Endothelial cell of umbilical vein (primary cell): Measurements from ENCODE around the gene APLP2. TPM values are rescaled to one million over a fixed set of nuclear protein-coding genes. Genes with fewer than 3 reads are reported as not detected.
A peak's percentile ranks its signal among the peaks of the same experiment; 100 is the strongest.

Source experiments
- BruUV-seq: library from RNA; stranded (reverse); fragments of 400-500 nt; replicated peaks from 2 replicates; lab custom pipeline; 2021; lab: Mats Ljungman, UMichigan
- CTCF ChIA-PET: fragments of 300-600, 350-600 bp; sonication (Branson Sonifier 250); formaldehyde crosslinking; loops from one replicate; lab custom pipeline; 2021; ENCODE audit warnings: antibody characterized with exemption, inconsistent platforms; lab: Charles Lee
- POLR2A ChIA-PET: fragments of 300-600, 350-600 bp; sonication (Branson Sonifier 250); formaldehyde crosslinking; loops from one replicate; lab custom pipeline; 2021; ENCODE audit warnings: antibody characterized with exemption, inconsistent platforms; lab: Charles Lee
- DNase-seq: peaks from one replicate; pipeline ENCODE4 v3.0.0-alpha.2; 2011; ENCODE audit warnings: low read depth, low spot score
- FAIRE-seq: peaks from 2 replicates; lab custom pipeline; 2011; peaks lifted over from hg19 to GRCh38; lab: Jason Lieb, UNC
- H2AFZ ChIP-seq: 2 replicates; pipeline ENCODE4 v1.6.0; 2012; ENCODE audit warnings: low read depth, low read length, control low read depth, inconsistent platforms
- H3K27ac ChIP-seq: 2 replicates; pipeline ENCODE4 v1.5.1; 2011; ENCODE audit warnings: low read depth, mild to moderate bottlenecking, control low read depth, low read length, moderate library complexity; ENCODE audit not compliant: insufficient read depth
- H3K27me3 ChIP-seq, 2 experiments: 2 replicates each; pipeline versions ENCODE4 v1.6.0 to v1.6.1; 2011; ENCODE audit warnings: low read length in 2 of 2, mixed read lengths in 1 of 2; ENCODE audit not compliant: control insufficient read depth in 2 of 2, insufficient read depth in 2 of 2
- H3K36me3 ChIP-seq, 2 experiments: 2 replicates in 1 of 2; 3 replicates in 1 of 2; pipeline ENCODE4 v1.5.1; 2011; ENCODE audit warnings: low read length in 2 of 2, mild to moderate bottlenecking in 1 of 2, moderate library complexity in 1 of 2; ENCODE audit not compliant: control insufficient read depth in 2 of 2, insufficient read depth in 2 of 2; ENCODE audit errors: extremely low read depth in 1 of 2
- H3K4me1 ChIP-seq: 3 replicates; pipeline ENCODE4 v1.5.1; 2011; ENCODE audit warnings: mild to moderate bottlenecking, low read length; ENCODE audit not compliant: control insufficient read depth, insufficient read depth; ENCODE audit errors: extremely low read depth
- H3K4me2 ChIP-seq: 2 replicates; pipeline ENCODE4 v1.6.1; 2011; ENCODE audit warnings: low read length, control low read depth, mixed read lengths; ENCODE audit not compliant: insufficient read depth
- H3K4me3 ChIP-seq, 3 experiments: fragments of 200-600 bp in 1 of 3; sonication (generic), shearing (Covaris generic) in 1 of 3; replicated peaks in 1 of 3; 2 replicates each; pipeline ENCODE4 v1.5.1; 2011 to 2016; ENCODE audit warnings: control low read depth in 3 of 3, low read length in 3 of 3, mild to moderate bottlenecking in 2 of 3, inconsistent platforms in 1 of 3, low read depth in 1 of 3, moderate library complexity in 1 of 3; ENCODE audit not compliant: insufficient read depth in 1 of 3
- H3K79me2 ChIP-seq: 2 replicates; pipeline ENCODE4 v1.6.0; 2012; ENCODE audit warnings: low read length, inconsistent platforms; ENCODE audit not compliant: control insufficient read depth, insufficient read depth
- H3K9ac ChIP-seq: replicated peaks from 2 replicates; pipeline ENCODE3; 2011; ENCODE audit warnings: low read length, control low read depth; ENCODE audit not compliant: insufficient read depth; ENCODE audit errors: extremely low read depth
- H3K9me1 ChIP-seq: replicated peaks from 3 replicates; pipeline ENCODE4 v1.6.0; 2011; ENCODE audit warnings: mild to moderate bottlenecking, low read length; ENCODE audit not compliant: control insufficient read depth, insufficient read depth; ENCODE audit errors: extremely low read depth
- H3K9me3 ChIP-seq: replicated peaks from 2 replicates; pipeline ENCODE4 v1.5.1; 2012; ENCODE audit warnings: low read length, inconsistent platforms; ENCODE audit not compliant: control insufficient read depth, insufficient read depth
- H4K20me1 ChIP-seq: replicated peaks from 2 replicates; pipeline ENCODE3; 2011; ENCODE audit warnings: mild to moderate bottlenecking, low read length; ENCODE audit not compliant: control insufficient read depth, insufficient read depth; ENCODE audit errors: extremely low read depth
- EZH2 ChIP-seq: IDR thresholded peaks from 2 replicates; pipeline ENCODE4 v1.6.1; 2012; ENCODE audit warnings: borderline replicate concordance, low read depth, mild to moderate bottlenecking, moderate library complexity, low read length, inconsistent platforms; ENCODE audit not compliant: severe bottlenecking
- FOS ChIP-seq: IDR thresholded peaks from 2 replicates; pipeline ENCODE4 v1.6.1; 2011; ENCODE audit warnings: mild to moderate bottlenecking, low read length, moderate library complexity, borderline replicate concordance; ENCODE audit not compliant: insufficient read depth
- GATA2 ChIP-seq: IDR thresholded peaks from 2 replicates; pipeline ENCODE4 v1.7.0; 2011; ENCODE audit warnings: low read depth, mild to moderate bottlenecking, moderate library complexity, mixed read lengths, low read length; ENCODE audit not compliant: insufficient read length, insufficient read depth
- JUN ChIP-seq: IDR thresholded peaks from 2 replicates; pipeline ENCODE4 v1.6.1; 2011; ENCODE audit warnings: borderline replicate concordance, low read depth; ENCODE audit not compliant: insufficient read length, insufficient read depth
- MAX ChIP-seq: IDR thresholded peaks from 2 replicates; pipeline ENCODE4 v1.6.1; 2011; ENCODE audit not compliant: insufficient read depth, insufficient read length
- MYC ChIP-seq: IDR thresholded peaks from one replicate; pipeline ENCODE4 v1.6.1; 2011; ENCODE audit warnings: mild to moderate bottlenecking, low read depth, low read length
- POLR2A ChIP-seq: IDR thresholded peaks from 2 replicates; pipeline ENCODE4 v1.6.1; 2012; ENCODE audit warnings: low read depth, mild to moderate bottlenecking, control low read depth, low read length
- POLR2AphosphoS5 ChIP-seq: IDR thresholded peaks from 2 replicates; pipeline ENCODE4 v1.6.1; 2012; ENCODE audit warnings: low read depth, mild to moderate bottlenecking, control low read depth, low read length, moderate library complexity; ENCODE audit not compliant: insufficient read depth
- dilution Hi-C: fragments of 300-500 bp; cut with MboI; formaldehyde crosslinking; loops from one replicate; pipeline ENCODE4 v1.15.0; 2019; ENCODE audit warnings: low sequenced_read_pairs; ENCODE audit not compliant: extremely low pct_ligation_motif_present
- intact Hi-C: fragments of 100-400 bp; cut with micrococcal nuclease; formaldehyde crosslinking; loops from one replicate; pipeline ENCODE4 v1.10.0; 2022
- polyA plus RNA-seq, 4 experiments: library from polyadenylated mRNA; depleted of rRNA in 3 of 4; stranded (reverse) in 3 of 4; unstranded in 1 of 4; fragments of >200 nt; gene quantifications; 2 replicates each; pipeline versions ENCODE4 v1.2.1 to v1.2.3, GENCODE V29; 2011 to 2012; ENCODE audit warnings: missing spikeins in 1 of 4
- total RNA-seq: library from RNA; stranded (reverse); gene quantifications from 2 replicates; pipeline ENCODE4 v1.2.3, GENCODE V29; 2021
- TF ChIP-seq, protein P1 (sequence below), 2 donors: IDR thresholded peaks; 1 replicate in 1 of 2; 2 replicates in 1 of 2; pipeline ENCODE4 v1.5.1; 2011; ENCODE audit warnings: low read length in 2 of 2, mild to moderate bottlenecking in 2 of 2, moderate library complexity in 2 of 2, control low read depth in 1 of 2, inconsistent platforms in 1 of 2, low read depth in 1 of 2; ENCODE audit not compliant: insufficient read depth in 1 of 2; ENCODE audit errors: extremely low read depth in 1 of 2

APLP2 gene
- total and polyA plus RNA-seq, 2 donors (not counting 3 experiments of a cell fraction or from before 2014, with no cell fraction given) = 493 to 543 TPM

DNA sequence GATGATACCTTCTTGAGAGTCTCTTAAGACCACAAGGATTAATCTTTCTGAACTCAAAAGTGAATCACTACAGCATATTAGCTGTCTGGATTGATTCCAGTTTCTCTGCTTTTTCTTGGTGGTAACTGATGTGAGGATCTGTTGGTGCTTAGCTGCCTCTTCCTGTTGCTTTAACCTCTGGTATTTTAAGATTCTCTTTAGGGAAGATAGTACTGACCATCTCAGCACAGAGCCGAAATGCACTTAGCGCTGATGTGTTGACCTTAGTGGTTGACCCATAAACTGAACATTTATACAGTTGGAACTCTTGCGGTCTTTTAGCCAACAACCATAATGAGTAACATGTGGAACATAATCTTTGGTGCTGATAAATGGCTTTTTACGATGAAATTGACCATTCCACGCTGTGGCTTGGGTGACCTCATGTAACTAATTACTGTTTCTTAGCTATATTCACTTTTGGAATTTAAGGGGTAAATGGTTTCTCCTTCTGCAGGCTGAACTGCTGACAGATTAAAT, 33.7 kb downstream of the APLP2 start:
- intact Hi-C loops (no loop called here), dilution Hi-C loops (no loop called here)
- Histone ChIP-seq H3K36me3 (no peaks in the 10 kb centered on the region), H2AFZ (no peak overlapping the region), H3K4me3 (no peak overlapping the region), H3K9ac (no peak overlapping the region), H3K27ac (peak overlapping the region; percentile 23), H3K9me1 (no peaks in the 10 kb centered on the region), H3K79me2 (peaks cover 87% of the 10 kb centered on the region), H3K27me3 (no peaks in the 10 kb centered on the region), H4K20me1 (peaks cover 5% of the 10 kb centered on the region), H3K4me2 (peak overlapping the region; percentile 23), H3K4me1 (peaks cover 45% of the 10 kb centered on the region), H3K9me3 (no peaks in the 10 kb centered on the region)
- ChIA-PET CTCF (interaction anchor here (0.7 to 2.6 kb wide), 7 partner anchors 11 to 123 kb away, joined by 3 to 10 read pairs (median 4); no protein-coding TSS in a partner anchor), POLR2A (interaction anchor here (0.6 kb wide), 1 partner anchor 32 kb away, joined by 3 read pairs; no protein-coding TSS in a partner anchor)
- DNase-seq = peak; percentile 75
- TF ChIP-seq JUN (no peak), POLR2AphosphoS5 (peak; percentile 52), FOS (peak; percentile 36), GATA2 (peak; percentile 68)
- FAIRE-seq = peak; percentile 55
- BruUV-seq = no TSS peak

DNA sequence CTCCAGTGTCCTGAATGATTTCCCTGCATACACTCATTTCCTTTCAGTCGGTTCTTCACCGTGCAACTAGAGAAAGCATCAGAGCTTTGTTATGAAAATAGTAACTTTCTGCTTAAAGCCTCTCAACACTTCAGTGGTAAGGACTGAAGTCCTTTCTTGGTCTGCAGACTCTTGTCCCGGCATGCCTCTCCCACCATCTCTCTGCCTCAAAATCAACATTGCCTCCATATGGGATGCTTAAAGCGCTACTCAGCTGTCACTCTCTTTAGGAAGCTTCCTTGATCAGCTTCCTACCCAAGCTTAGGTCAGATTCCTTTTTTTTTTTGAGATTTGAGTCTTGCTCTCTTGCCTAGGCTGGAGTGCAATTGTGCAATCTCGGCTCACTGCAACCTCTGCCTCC, 36.7 kb downstream of the APLP2 start:
- Histone ChIP-seq H3K36me3 (peaks cover 4 to 10% of the 10 kb centered on the region in 2 experiments), H3K27me3 (no peaks in the 10 kb centered on the region), H4K20me1 (peaks cover 12% of the 10 kb centered on the region), H3K9ac (no peak overlapping the region), H3K9me3 (no peaks in the 10 kb centered on the region), H3K4me1 (peaks cover 28% of the 10 kb centered on the region), H3K79me2 (peaks cover 81% of the 10 kb centered on the region), H3K4me2 (no peak overlapping the region), H3K9me1 (no peaks in the 10 kb centered on the region), H2AFZ (no peak overlapping the region), H3K27ac (no peak overlapping the region), H3K4me3 (no peak overlapping the region)
- intact Hi-C loops = no loop called here
- dilution Hi-C loops = no loop called here
- peak; percentile 40 for FAIRE-seq
- no peak for TF ChIP-seq MYC
- no peak for TF ChIP-seq POLR2A
- TF ChIP-seq JUN = no peak
- TF ChIP-seq FOS = no peak
- no peak for TF ChIP-seq GATA2
- no peak for TF ChIP-seq MAX
- no peak for TF ChIP-seq EZH2
- TF ChIP-seq, protein P1, sequence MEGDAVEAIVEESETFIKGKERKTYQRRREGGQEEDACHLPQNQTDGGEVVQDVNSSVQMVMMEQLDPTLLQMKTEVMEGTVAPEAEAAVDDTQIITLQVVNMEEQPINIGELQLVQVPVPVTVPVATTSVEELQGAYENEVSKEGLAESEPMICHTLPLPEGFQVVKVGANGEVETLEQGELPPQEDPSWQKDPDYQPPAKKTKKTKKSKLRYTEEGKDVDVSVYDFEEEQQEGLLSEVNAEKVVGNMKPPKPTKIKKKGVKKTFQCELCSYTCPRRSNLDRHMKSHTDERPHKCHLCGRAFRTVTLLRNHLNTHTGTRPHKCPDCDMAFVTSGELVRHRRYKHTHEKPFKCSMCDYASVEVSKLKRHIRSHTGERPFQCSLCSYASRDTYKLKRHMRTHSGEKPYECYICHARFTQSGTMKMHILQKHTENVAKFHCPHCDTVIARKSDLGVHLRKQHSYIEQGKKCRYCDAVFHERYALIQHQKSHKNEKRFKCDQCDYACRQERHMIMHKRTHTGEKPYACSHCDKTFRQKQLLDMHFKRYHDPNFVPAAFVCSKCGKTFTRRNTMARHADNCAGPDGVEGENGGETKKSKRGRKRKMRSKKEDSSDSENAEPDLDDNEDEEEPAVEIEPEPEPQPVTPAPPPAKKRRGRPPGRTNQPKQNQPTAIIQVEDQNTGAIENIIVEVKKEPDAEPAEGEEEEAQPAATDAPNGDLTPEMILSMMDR (IDR thresholded peaks at IDR 0.05; ENCODE audit: extremely low read depth in 1 of 2, insufficient read depth in 1 of 2, low read depth in 1 of 2, low read length in 2 of 2) = no peak
- no peak for TF ChIP-seq POLR2AphosphoS5
- ChIA-PET CTCF (interaction anchor here (0.9 to 1.7 kb wide), 3 partner anchors 9 to 26 kb away, joined by 3 to 8 read pairs (median 6); no protein-coding TSS in a partner anchor), POLR2A (no interaction called here)
- no TSS peak for BruUV-seq
- no peak for DNase-seq
